Epidermal melanocyte (primary cell): ENCODE measurements around the gene LRATD1.
"Not testable (repeated sequence)": the region's sequence is repeated elsewhere in the genome, so short reads cannot be mapped to it uniquely, and the experiment has no call there.

ENCODE experiments used
- DNase-seq: peaks from one replicate; pipeline ENCODE4 v3.0.0; 2011; ENCODE audit warnings: low spot score; ENCODE audit not compliant: insufficient read length

LRATD1 gene

GRCh38 chr2:14632133-14632936 lies at the start of gene LRATD1:
Gene LRATD1, plus strand, starts transcription at chr2:14632717. Its CDS starts 1,263 bp downstream, at chr2:14633980.
- peak; percentile 46 for DNase-seq

GRCh38 chr2:14583059-14583458 lies 49.5 kb upstream of the LRATD1 start:
- DNase-seq, result no peak

GRCh38 chr2:14583802-14584201 lies 48.7 kb upstream of the LRATD1 start:
- DNase-seq, result no peak

- no peak for DNase-seq
These were observed 45.4 kb upstream of the LRATD1 start for GRCh38 chr2:14587119-14587518.

- no peak for DNase-seq
These were observed 31.3 kb upstream of the LRATD1 start for GRCh38 chr2:14601156-14601770.

- DNase-seq, result no peak
These were observed 30.2 kb upstream of the LRATD1 start for GRCh38 chr2:14602309-14602708.

GRCh38 chr2:14603676-14604075 lies 28.8 kb upstream of the LRATD1 start:
- DNase-seq, result no peak

- no peak for DNase-seq
These were observed 24.3 kb upstream of the LRATD1 start for GRCh38 chr2:14608245-14608644.

- no peak for DNase-seq
These were observed 18.5 kb upstream of the LRATD1 start for GRCh38 chr2:14614017-14614416.

GRCh38 chr2:14615121-14615520 lies 17.4 kb upstream of the LRATD1 start:
- no peak for DNase-seq

GRCh38 chr2:14615760-14616159 lies 16.8 kb upstream of the LRATD1 start:
- DNase-seq, result no peak

- no peak for DNase-seq
These were observed 16.2 kb upstream of the LRATD1 start for GRCh38 chr2:14616342-14616741.

- DNase-seq, result no peak
These were observed 15.6 kb upstream of the LRATD1 start for GRCh38 chr2:14616950-14617349.

- no peak for DNase-seq
These were observed 13.1 kb upstream of the LRATD1 start for GRCh38 chr2:14619441-14619840.

GRCh38 chr2:14621114-14621513 lies 11.4 kb upstream of the LRATD1 start:
- DNase-seq, result no peak

- no peak for DNase-seq
These were observed 10.5 kb upstream of the LRATD1 start for GRCh38 chr2:14621906-14622549.

- DNase-seq, result not testable (repeated sequence)
These were observed 10.0 kb upstream of the LRATD1 start for GRCh38 chr2:14622550-14622939.

- no peak for DNase-seq
These were observed 9.3 kb upstream of the LRATD1 start for GRCh38 chr2:14623237-14623636.

- no peak for DNase-seq
These were observed 5.6 kb upstream of the LRATD1 start for GRCh38 chr2:14626873-14627272.

GRCh38 chr2:14628901-14629300 lies 3.6 kb upstream of the LRATD1 start:
- no peak for DNase-seq

- no peak for DNase-seq
These were observed 994 bp upstream of the LRATD1 start for GRCh38 chr2:14631406-14632040.

- no peak for DNase-seq
These were observed 544 bp downstream of the LRATD1 start for GRCh38 chr2:14633061-14633460.
